Activated T-helper 17 cell treated with anti-CD3 and anti-CD28 coated beads, Interleukin-2, amount 50 U/mL, for 72 hours (primary cell): ENCODE results near the gene OVCA2. TPM values are rescaled to one million over a fixed set of nuclear protein-coding genes. Genes with fewer than 3 reads are reported as not detected.
A peak's percentile ranks its signal among the peaks of the same experiment; 100 is the strongest.

Experiments used
- ATAC-seq: fragments of 150-1000 bp; cut with Tn5 transposase; replicated peaks from 2 replicates; pipeline ENCODE4 v1.10.0; 2021; ENCODE audit warnings: mild to moderate bottlenecking, moderate library complexity
- H3K27ac Mint-ChIP-seq: one replicate; pipeline ENCODE4 v1.8.0; 2022; ENCODE audit warnings: mixed read lengths
- H3K27me3 Mint-ChIP-seq: one replicate; pipeline ENCODE4 v1.8.0; 2022; ENCODE audit warnings: mixed read lengths
- H3K36me3 Mint-ChIP-seq: one replicate; pipeline ENCODE4 v1.8.0; 2022; ENCODE audit warnings: low read depth, mild to moderate bottlenecking, mixed read lengths
- H3K4me1 Mint-ChIP-seq: one replicate; pipeline ENCODE4 v1.8.0; 2022; ENCODE audit warnings: mixed read lengths
- H3K4me3 Mint-ChIP-seq: one replicate; pipeline ENCODE4 v1.8.0; 2022; ENCODE audit warnings: mild to moderate bottlenecking, mixed read lengths
- H3K9me3 Mint-ChIP-seq: one replicate; pipeline ENCODE4 v1.8.0; 2022; ENCODE audit warnings: mixed read lengths
- total RNA-seq, 2 donors: library from RNA; stranded (reverse); gene quantifications; one replicate each; pipeline ENCODE4 v1.2.3, GENCODE V29; 2022

The OVCA2 gene
- total RNA-seq, 2 donors from 2014 or later: 20.7 to 39.3 TPM

GRCh38 chr17:2023256-2023655 lies 18.6 kb upstream of the OVCA2 start:
- no peak overlapping the region for H3K27ac Mint-ChIP-seq
- peaks cover 8% of the 10 kb centered on the region for H3K27me3 Mint-ChIP-seq
- no peaks in the 10 kb centered on the region for H3K36me3 Mint-ChIP-seq
- ATAC-seq: no peak
- H3K4me3 Mint-ChIP-seq: no peak overlapping the region
- peaks cover 7% of the 10 kb centered on the region for H3K4me1 Mint-ChIP-seq
- no peaks in the 10 kb centered on the region for H3K9me3 Mint-ChIP-seq

- Mint-ChIP-seq H3K4me3 (peak overlapping the region; percentile 55), H3K36me3 (no peaks in the 10 kb centered on the region), H3K27me3 (peaks cover 8% of the 10 kb centered on the region), H3K9me3 (no peaks in the 10 kb centered on the region), H3K27ac (no peak overlapping the region), H3K4me1 (peaks cover 5% of the 10 kb centered on the region)
- no peak for ATAC-seq
These were observed 17.9 kb upstream of the OVCA2 start for GRCh38 chr17:2023692-2024571.

GRCh38 chr17:2024572-2025219 lies 17.1 kb upstream of the OVCA2 start:
- Mint-ChIP-seq H3K27ac (no peak overlapping the region), H3K27me3 (peaks cover 8% of the 10 kb centered on the region), H3K4me3 (peak overlapping the region; percentile 55), H3K36me3 (no peaks in the 10 kb centered on the region), H3K9me3 (no peaks in the 10 kb centered on the region), H3K4me1 (peaks cover 5% of the 10 kb centered on the region)
- ATAC-seq: peak; percentile 10

GRCh38 chr17:2025220-2025621 lies 16.6 kb upstream of the OVCA2 start, which contains the start of gene RTN4RL1:
Gene RTN4RL1 (minus strand): TSS chr17:2025334. CDS start chr17:2024865, 469 bp downstream.
- H3K27me3 Mint-ChIP-seq: peaks cover 8% of the 10 kb centered on the region
- H3K4me1 Mint-ChIP-seq: peaks cover 5% of the 10 kb centered on the region

GRCh38 chr17:2025622-2026309 lies 16.1 kb upstream of the OVCA2 start:
- peaks cover 8% of the 10 kb centered on the region for H3K27me3 Mint-ChIP-seq
- peak overlapping the region; percentile 54 for H3K4me3 Mint-ChIP-seq
- no peak for ATAC-seq
- peaks cover 5% of the 10 kb centered on the region for H3K4me1 Mint-ChIP-seq
- no peaks in the 10 kb centered on the region for H3K9me3 Mint-ChIP-seq
- no peak overlapping the region for H3K27ac Mint-ChIP-seq
- no peaks in the 10 kb centered on the region for H3K36me3 Mint-ChIP-seq

More at GRCh38 chr17:2025220-2025621, 16.6 kb upstream of the OVCA2 start, which contains the start of gene RTN4RL1:
- Mint-ChIP-seq H3K9me3 (no peaks in the 10 kb centered on the region), H3K27ac (no peak within 1 kb of the TSS), H3K36me3 (no peaks in the 10 kb centered on the region), H3K4me3 (peak within 1 kb of the TSS; percentile 55)
- ATAC-seq: peak; percentile 30

GRCh38 chr17:2027528-2028233 lies 14.1 kb upstream of the OVCA2 start:
- ATAC-seq: no peak
- Mint-ChIP-seq H3K4me1 (peaks cover 5% of the 10 kb centered on the region), H3K27me3 (peaks cover 8% of the 10 kb centered on the region), H3K36me3 (peaks cover under 1% of the 10 kb centered on the region), H3K9me3 (no peaks in the 10 kb centered on the region), H3K27ac (no peak overlapping the region), H3K4me3 (no peak overlapping the region)

- H3K4me3 Mint-ChIP-seq: peak overlapping the region; percentile 11
- no peak overlapping the region for H3K27ac Mint-ChIP-seq
- peaks cover 6% of the 10 kb centered on the region for H3K36me3 Mint-ChIP-seq
- H3K4me1 Mint-ChIP-seq: peaks cover 5% of the 10 kb centered on the region
- no peaks in the 10 kb centered on the region for H3K9me3 Mint-ChIP-seq
- H3K27me3 Mint-ChIP-seq: peaks cover 8% of the 10 kb centered on the region
- ATAC-seq: no peak
These were observed 13.6 kb upstream of the OVCA2 start for GRCh38 chr17:2028234-2028614.

- Mint-ChIP-seq H3K4me1 (peaks cover 5% of the 10 kb centered on the region), H3K9me3 (no peaks in the 10 kb centered on the region), H3K27ac (no peak overlapping the region), H3K27me3 (peaks cover 8% of the 10 kb centered on the region), H3K4me3 (peak overlapping the region; percentile 11), H3K36me3 (peaks cover 8% of the 10 kb centered on the region)
- no peak for ATAC-seq
These were observed 13.1 kb upstream of the OVCA2 start for GRCh38 chr17:2028737-2029136.

GRCh38 chr17:2029911-2030778 lies 11.7 kb upstream of the OVCA2 start, which contains the start of gene DPH1:
Gene DPH1 (plus strand): TSS chr17:2030153. CDS start chr17:2030170, 17 bp downstream.
- Mint-ChIP-seq H3K27ac (peak within 1 kb of the TSS; percentile 87), H3K4me3 (peak within 1 kb of the TSS; percentile 96), H3K9me3 (no peaks in the 10 kb centered on the region), H3K4me1 (peaks cover 5% of the 10 kb centered on the region), H3K27me3 (peaks cover 8% of the 10 kb centered on the region), H3K36me3 (peaks cover 8% of the 10 kb centered on the region)
- ATAC-seq: peak; percentile 87

- H3K36me3 Mint-ChIP-seq: peaks cover 8% of the 10 kb centered on the region
- peak overlapping the region; percentile 96 for H3K4me3 Mint-ChIP-seq
- peak overlapping the region; percentile 87 for H3K27ac Mint-ChIP-seq
- peaks cover 5% of the 10 kb centered on the region for H3K4me1 Mint-ChIP-seq
- H3K27me3 Mint-ChIP-seq: peaks cover 6% of the 10 kb centered on the region
- no peaks in the 10 kb centered on the region for H3K9me3 Mint-ChIP-seq
- ATAC-seq: no peak
These were observed 11.1 kb upstream of the OVCA2 start for GRCh38 chr17:2030779-2031163.

- Mint-ChIP-seq H3K4me1 (no peaks in the 10 kb centered on the region), H3K4me3 (no peak overlapping the region), H3K9me3 (no peaks in the 10 kb centered on the region), H3K36me3 (peaks cover 24% of the 10 kb centered on the region), H3K27me3 (no peaks in the 10 kb centered on the region), H3K27ac (no peak overlapping the region)
- ATAC-seq: no peak
These were observed 8.7 kb upstream of the OVCA2 start for GRCh38 chr17:2033153-2033552.

GRCh38 chr17:2034157-2034556 lies 7.7 kb upstream of the OVCA2 start:
- ATAC-seq: no peak
- H3K27me3 Mint-ChIP-seq: no peaks in the 10 kb centered on the region
- H3K27ac Mint-ChIP-seq: no peak overlapping the region
- no peaks in the 10 kb centered on the region for H3K9me3 Mint-ChIP-seq
- no peak overlapping the region for H3K4me3 Mint-ChIP-seq
- H3K4me1 Mint-ChIP-seq: no peaks in the 10 kb centered on the region
- H3K36me3 Mint-ChIP-seq: peaks cover 31% of the 10 kb centered on the region

- Mint-ChIP-seq H3K4me1 (no peaks in the 10 kb centered on the region), H3K27me3 (no peaks in the 10 kb centered on the region), H3K9me3 (no peaks in the 10 kb centered on the region), H3K27ac (no peak overlapping the region), H3K4me3 (no peak overlapping the region), H3K36me3 (peaks cover 34% of the 10 kb centered on the region)
- ATAC-seq: no peak
These were observed 6.8 kb upstream of the OVCA2 start for GRCh38 chr17:2034806-2035540.
